ENCODE results near the gene ITCH.
A peak's percentile ranks its signal among the peaks of the same experiment; 100 is the strongest.
"Not testable (repeated sequence)": the region's sequence is repeated elsewhere in the genome, so short reads cannot be mapped to it uniquely, and the experiment has no call there.

The ITCH gene

GRCh38 chr20:34514897-34515483 lies 151.9 kb downstream of the ITCH start:
- DNase-seq, result peak; percentile 29

GRCh38 chr20:34515484-34516246 lies 152.6 kb downstream of the ITCH start:
- no peak for DNase-seq

GRCh38 chr20:34516247-34517113 lies 153.4 kb downstream of the ITCH start, which contains the start of gene DYNLRB1:
DYNLRB1 (plus strand) TSS chr20:34516422; CDS start chr20:34516459, 37 bp downstream.
- DNase-seq, result peak; percentile 97

- no peak for DNase-seq
Measured at GRCh38 chr20:34517114-34517505, 154.0 kb downstream of the ITCH start.

- not testable (repeated sequence) for DNase-seq
Measured at GRCh38 chr20:34518863-34519262, 155.8 kb downstream of the ITCH start.

GRCh38 chr20:34519841-34520240 lies 156.8 kb downstream of the ITCH start:
- not testable (repeated sequence) for DNase-seq

GRCh38 chr20:34522969-34523871 lies 160.1 kb downstream of the ITCH start:
- peak; percentile 31 for DNase-seq

GRCh38 chr20:34524426-34524825 lies 161.4 kb downstream of the ITCH start:
- no peak for DNase-seq

- DNase-seq, result peak; percentile 63
Measured at GRCh38 chr20:34525342-34525708, 162.3 kb downstream of the ITCH start.

- DNase-seq, result peak; percentile 53
Measured at GRCh38 chr20:34525709-34526416, 162.8 kb downstream of the ITCH start.

GRCh38 chr20:34526466-34526865 lies 163.4 kb downstream of the ITCH start:
- DNase-seq, result no peak

GRCh38 chr20:34527016-34527415 lies 163.9 kb downstream of the ITCH start:
- DNase-seq, result no peak

- peak; percentile 56 for DNase-seq
Measured at GRCh38 chr20:34528921-34529297, 165.8 kb downstream of the ITCH start.

- DNase-seq, result no peak
Measured at GRCh38 chr20:34529742-34530141, 166.7 kb downstream of the ITCH start.

GRCh38 chr20:34530342-34530741 lies 167.3 kb downstream of the ITCH start:
- DNase-seq, result no peak

- DNase-seq, result no peak
Measured at GRCh38 chr20:34531608-34532265, 168.7 kb downstream of the ITCH start.

- no peak for DNase-seq
Measured at GRCh38 chr20:34532320-34532719, 169.2 kb downstream of the ITCH start.

GRCh38 chr20:34532756-34533155 lies 169.7 kb downstream of the ITCH start:
- DNase-seq, result no peak

- no peak for DNase-seq
Measured at GRCh38 chr20:34534391-34535165, 171.5 kb downstream of the ITCH start.

GRCh38 chr20:34535301-34535840 lies 172.3 kb downstream of the ITCH start:
- DNase-seq, result no peak

All from midbrain (tissue), 1 donor.